Activated CD4-positive, alpha-beta T cell treated with anti-CD3 and anti-CD28 coated beads, Interleukin-2, amount 10 ng/mL, durations not matched to agents 24 days and 14 days (primary cell): Measurements from ENCODE around the gene TNFAIP2. TPM values are rescaled to one million over a fixed set of nuclear protein-coding genes. Genes with fewer than 3 reads are reported as not detected.
"Not testable (repeated sequence)": the region's sequence is repeated elsewhere in the genome, so short reads cannot be mapped to it uniquely, and the experiment has no call there.

Experiments
- DNase-seq: peaks from one replicate; pipeline ENCODE4 v3.0.0; 2022
- H3K27ac Mint-ChIP-seq: one replicate; pipeline ENCODE4 v1.8.0; 2022; ENCODE audit warnings: mild to moderate bottlenecking, mixed read lengths
- H3K27me3 Mint-ChIP-seq: one replicate; pipeline ENCODE4 v1.8.0; 2022; ENCODE audit warnings: mixed read lengths
- H3K36me3 Mint-ChIP-seq: one replicate; pipeline ENCODE4 v1.8.0; 2022; ENCODE audit warnings: low read depth, mild to moderate bottlenecking, mixed read lengths
- H3K4me1 Mint-ChIP-seq: one replicate; pipeline ENCODE4 v1.8.0; 2021; ENCODE audit warnings: mixed read lengths
- H3K4me3 Mint-ChIP-seq: one replicate; pipeline ENCODE4 v1.8.0; 2022; ENCODE audit warnings: mild to moderate bottlenecking, moderate library complexity, mixed read lengths
- H3K9me3 Mint-ChIP-seq: one replicate; pipeline ENCODE4 v1.8.0; 2021; ENCODE audit warnings: mixed read lengths
- intact Hi-C: fragments of 100-400 bp; cut with micrococcal nuclease; formaldehyde crosslinking; loops from one replicate; pipeline ENCODE4 v1.15.1; 2023
- total RNA-seq: library from RNA; stranded (reverse); gene quantifications from 2 replicates; pipeline ENCODE4 v1.2.3, GENCODE V29; 2022

TNFAIP2 gene
- total RNA-seq, 1 donor from 2014 or later = 0.37 TPM

GRCh38 chr14:103149351-103150237 is 26.3 kb downstream of the TNFAIP2 start:
- H3K27ac Mint-ChIP-seq = no peak overlapping the region
- H3K9me3 Mint-ChIP-seq = no peaks in the 10 kb centered on the region
- no peaks in the 10 kb centered on the region for H3K36me3 Mint-ChIP-seq
- H3K27me3 Mint-ChIP-seq = no peaks in the 10 kb centered on the region
- intact Hi-C loops = no loop called here
- no peak for DNase-seq
- H3K4me1 Mint-ChIP-seq = no peaks in the 10 kb centered on the region
- no peak overlapping the region for H3K4me3 Mint-ChIP-seq

- intact Hi-C loops = no loop called here
- no peak for DNase-seq
- Mint-ChIP-seq H3K27me3 (no peaks in the 10 kb centered on the region), H3K27ac (no peak overlapping the region), H3K36me3 (no peaks in the 10 kb centered on the region), H3K4me1 (no peaks in the 10 kb centered on the region), H3K4me3 (no peak overlapping the region), H3K9me3 (no peaks in the 10 kb centered on the region)
Measured at GRCh38 chr14:103151270-103151945, 28.1 kb downstream of the TNFAIP2 start.

DNA sequence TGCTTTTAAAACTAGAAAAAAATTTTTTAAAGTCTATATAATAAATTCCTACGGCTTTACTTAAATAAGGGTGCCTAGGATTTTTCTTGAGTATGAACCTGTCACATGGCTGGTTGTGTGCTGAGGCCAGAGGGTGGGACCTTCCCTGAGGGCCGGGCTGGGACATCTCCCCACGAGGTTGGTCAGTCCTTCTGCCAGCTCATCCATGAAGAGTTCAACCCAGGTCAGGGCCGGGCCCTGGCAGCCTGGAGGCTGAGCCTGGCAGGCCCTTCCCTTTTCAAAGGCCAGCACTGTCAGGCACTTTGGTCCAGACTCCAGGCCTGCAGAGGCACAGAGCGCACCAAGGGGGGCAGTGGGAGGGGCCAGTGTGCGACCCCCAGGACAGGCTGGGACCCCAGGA is 31.7 kb downstream of the TNFAIP2 start:
- Mint-ChIP-seq H3K27me3 (no peaks in the 10 kb centered on the region), H3K4me3 (no peak overlapping the region), H3K9me3 (no peaks in the 10 kb centered on the region), H3K27ac (no peak overlapping the region), H3K36me3 (no peaks in the 10 kb centered on the region), H3K4me1 (no peaks in the 10 kb centered on the region)
- no peak for DNase-seq
- intact Hi-C loops = no loop called here

DNA sequence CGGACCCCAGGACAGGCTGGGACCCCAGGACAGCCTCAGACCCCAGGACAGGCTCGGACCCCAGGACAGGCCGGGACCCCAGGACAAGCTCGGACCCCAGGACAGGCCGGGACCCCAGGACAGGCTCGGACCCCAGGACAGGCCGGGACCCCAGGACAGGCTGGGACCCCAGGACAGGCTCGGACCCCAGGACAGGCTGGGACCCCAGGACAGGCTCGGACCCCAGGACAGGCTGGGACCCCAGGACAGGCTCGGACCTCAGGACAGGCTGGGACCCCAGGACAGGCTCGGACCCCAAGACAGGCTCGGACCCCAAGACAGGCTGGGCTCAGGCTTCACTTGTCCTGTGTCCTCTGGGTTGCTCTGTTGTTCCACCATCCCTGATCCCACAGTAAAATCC is 32.2 kb downstream of the TNFAIP2 start:
- H3K27me3 Mint-ChIP-seq, H3K9me3 Mint-ChIP-seq, H3K4me3 Mint-ChIP-seq, H3K36me3 Mint-ChIP-seq, H3K4me1 Mint-ChIP-seq, DNase-seq, intact Hi-C loops, H3K27ac Mint-ChIP-seq: not testable (repeated sequence)

DNA sequence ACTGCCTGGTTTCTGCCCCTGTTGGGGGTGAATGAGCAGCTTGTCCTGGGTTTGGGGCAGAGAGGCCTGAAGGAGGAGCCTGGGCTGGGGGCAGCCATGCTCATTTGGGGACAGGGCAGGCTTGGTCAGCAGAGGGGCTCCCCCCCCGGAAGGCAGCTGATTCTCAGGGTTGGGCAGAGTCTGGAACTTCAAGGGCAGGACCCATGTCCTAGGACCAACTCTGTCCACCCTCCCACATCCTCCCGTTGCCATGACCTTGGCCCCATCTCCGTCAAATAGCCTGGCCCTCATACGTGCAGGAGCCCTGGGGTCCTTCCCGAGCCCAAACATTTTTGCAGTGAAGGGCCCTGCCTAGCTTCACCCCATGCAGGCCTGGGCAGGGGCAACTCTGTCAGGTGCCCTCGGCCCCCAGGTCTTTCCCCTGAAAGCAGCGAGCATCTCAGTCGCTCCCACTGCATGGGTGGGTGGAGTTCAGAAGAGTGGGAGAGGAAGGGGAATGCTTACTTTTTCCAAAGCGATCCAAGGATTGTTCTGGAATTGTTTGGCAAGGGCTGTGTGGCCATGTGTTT is 32.6 kb downstream of the TNFAIP2 start:
- intact Hi-C loops = no loop called here
- Mint-ChIP-seq H3K27ac (no peak overlapping the region), H3K27me3 (no peaks in the 10 kb centered on the region), H3K4me3 (no peak overlapping the region), H3K4me1 (no peaks in the 10 kb centered on the region), H3K36me3 (no peaks in the 10 kb centered on the region), H3K9me3 (no peaks in the 10 kb centered on the region)
- DNase-seq = no peak

- Mint-ChIP-seq H3K9me3 (no peaks in the 10 kb centered on the region), H3K27ac (no peak overlapping the region), H3K4me3 (no peak overlapping the region), H3K4me1 (no peaks in the 10 kb centered on the region), H3K36me3 (no peaks in the 10 kb centered on the region), H3K27me3 (no peaks in the 10 kb centered on the region)
- intact Hi-C loops = no loop called here
- no peak for DNase-seq
Measured at GRCh38 chr14:103156651-103157378, 33.6 kb downstream of the TNFAIP2 start.

GRCh38 chr14:103157969-103158368 is 34.7 kb downstream of the TNFAIP2 start:
- Mint-ChIP-seq H3K36me3 (no peaks in the 10 kb centered on the region), H3K4me1 (no peaks in the 10 kb centered on the region), H3K4me3 (no peak overlapping the region), H3K27me3 (peaks cover 1% of the 10 kb centered on the region), H3K9me3 (no peaks in the 10 kb centered on the region), H3K27ac (no peak overlapping the region)
- DNase-seq = no peak
- intact Hi-C loops = no loop called here

DNA sequence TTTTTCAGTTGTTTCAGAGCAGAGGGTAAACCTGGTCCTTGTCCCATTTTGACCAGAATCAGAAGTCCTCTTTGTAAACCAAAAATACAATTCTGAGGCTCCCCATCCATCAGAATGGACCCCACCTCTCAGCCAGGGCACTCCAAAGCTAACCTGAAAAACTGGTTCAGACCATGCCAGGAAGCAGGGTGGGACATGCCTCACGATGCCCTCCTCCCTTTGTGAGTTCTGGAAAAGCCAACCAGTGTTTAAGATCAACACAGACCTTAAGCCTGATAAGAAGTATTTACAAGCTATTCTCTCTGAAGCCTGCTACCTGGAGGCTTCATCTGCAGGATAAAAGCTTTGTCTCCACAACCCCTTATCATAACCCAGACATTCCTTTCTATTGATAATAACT is 35.4 kb downstream of the TNFAIP2 start:
- intact Hi-C loops = no loop called here
- DNase-seq = no peak
- H3K27ac Mint-ChIP-seq = no peak overlapping the region
- H3K4me1 Mint-ChIP-seq = no peaks in the 10 kb centered on the region
- no peaks in the 10 kb centered on the region for H3K36me3 Mint-ChIP-seq
- H3K9me3 Mint-ChIP-seq = no peaks in the 10 kb centered on the region
- H3K27me3 Mint-ChIP-seq = peaks cover 1% of the 10 kb centered on the region
- H3K4me3 Mint-ChIP-seq = no peak overlapping the region

DNA sequence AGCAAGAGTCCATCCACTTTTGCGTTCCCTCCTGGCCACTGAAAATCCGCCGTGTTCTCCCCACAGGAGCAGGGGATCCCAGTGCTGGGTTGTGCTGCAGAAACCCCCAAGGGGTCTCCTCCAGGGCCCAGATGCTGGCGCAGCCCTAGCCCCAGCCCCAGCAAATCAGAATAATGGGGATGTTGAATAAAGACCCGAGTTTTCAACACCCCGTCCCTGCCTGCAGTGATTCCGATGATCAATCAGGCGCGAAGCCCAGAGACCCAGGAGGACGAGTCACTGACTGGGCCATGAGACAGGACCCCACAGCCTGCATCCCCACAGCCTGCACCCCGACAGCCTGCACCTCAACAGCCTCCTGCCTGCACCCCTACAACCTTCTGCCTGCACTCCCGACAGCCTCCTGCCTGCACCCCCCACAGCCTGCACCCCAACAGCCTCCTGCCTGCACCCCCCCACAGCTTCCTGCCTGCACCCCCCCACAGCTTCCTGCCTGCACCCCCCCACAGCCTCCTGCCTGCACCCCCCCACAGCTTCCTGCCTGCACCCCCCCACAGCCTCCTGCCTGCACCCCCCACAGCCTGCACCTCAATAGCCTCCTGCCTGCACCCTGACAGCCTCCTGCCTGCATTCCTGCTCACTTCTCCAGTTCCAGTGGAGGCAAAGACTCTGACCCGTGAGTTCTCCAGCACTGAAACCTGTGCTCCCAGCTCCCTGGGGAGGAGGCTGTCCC is 37.2 kb downstream of the TNFAIP2 start:
- Mint-ChIP-seq H3K27ac (no peak overlapping the region), H3K9me3 (no peaks in the 10 kb centered on the region), H3K4me1 (no peaks in the 10 kb centered on the region), H3K4me3 (no peak overlapping the region), H3K27me3 (peaks cover 3% of the 10 kb centered on the region), H3K36me3 (no peaks in the 10 kb centered on the region)
- DNase-seq = no peak
- intact Hi-C loops = no loop called here

GRCh38 chr14:103161054-103161397 is 37.8 kb downstream of the TNFAIP2 start:
- H3K27ac Mint-ChIP-seq = no peak overlapping the region

DNA sequence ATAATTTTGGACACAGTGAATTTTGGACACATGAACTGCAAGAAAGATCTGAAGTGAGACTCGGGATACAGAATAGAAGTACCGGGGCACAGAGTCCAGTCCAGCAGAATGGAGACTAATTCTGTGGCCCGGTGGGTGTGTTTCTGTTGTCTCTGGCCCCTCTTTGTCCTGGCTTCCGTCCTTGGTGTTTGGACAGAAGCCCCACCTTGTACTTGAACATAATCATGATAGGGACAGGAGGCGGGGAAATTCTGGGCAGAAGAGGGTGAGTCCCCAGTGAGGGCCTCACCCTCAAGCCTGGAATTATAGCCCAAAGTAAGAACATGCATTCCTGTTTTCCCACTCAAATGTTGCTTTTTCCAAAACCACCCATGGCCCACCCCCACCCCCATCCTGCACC is 39.9 kb downstream of the TNFAIP2 start:
- Mint-ChIP-seq H3K36me3 (no peaks in the 10 kb centered on the region), H3K27ac (no peak overlapping the region), H3K27me3 (peaks cover 4% of the 10 kb centered on the region), H3K9me3 (no peaks in the 10 kb centered on the region), H3K4me1 (no peaks in the 10 kb centered on the region), H3K4me3 (no peak overlapping the region)
- intact Hi-C loops = no loop called here
- DNase-seq = no peak

More at GRCh38 chr14:103161054-103161397, 37.8 kb downstream of the TNFAIP2 start:
- intact Hi-C loops = no loop called here
- H3K4me1 Mint-ChIP-seq = no peaks in the 10 kb centered on the region
- H3K4me3 Mint-ChIP-seq = no peak overlapping the region
- H3K9me3 Mint-ChIP-seq = no peaks in the 10 kb centered on the region
- H3K36me3 Mint-ChIP-seq = no peaks in the 10 kb centered on the region
- peaks cover 3% of the 10 kb centered on the region for H3K27me3 Mint-ChIP-seq
- no peak for DNase-seq

DNA sequence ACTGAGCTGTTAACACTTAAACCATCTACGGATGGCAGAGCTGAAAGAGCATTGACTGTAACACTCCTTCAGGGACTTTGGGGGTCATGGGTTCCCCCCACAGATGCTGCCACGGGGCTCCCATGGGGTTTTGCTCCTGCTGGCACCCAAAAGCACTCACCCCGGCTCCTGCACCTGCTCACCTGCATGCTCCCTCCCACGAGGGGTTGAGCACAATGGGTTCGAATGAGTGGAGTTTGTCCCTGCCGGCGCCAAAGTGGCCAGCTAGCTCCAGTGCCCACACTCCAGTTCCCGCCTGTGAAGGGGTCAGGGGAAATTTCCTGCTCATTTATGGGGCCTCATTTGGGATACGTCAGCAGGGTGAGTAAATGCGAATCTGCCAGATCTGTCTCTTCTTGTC is 40.7 kb downstream of the TNFAIP2 start:
- H3K27me3 Mint-ChIP-seq = peaks cover 4% of the 10 kb centered on the region
- no peak overlapping the region for H3K27ac Mint-ChIP-seq
- H3K4me3 Mint-ChIP-seq = no peak overlapping the region
- no peaks in the 10 kb centered on the region for H3K36me3 Mint-ChIP-seq
- intact Hi-C loops = no loop called here
- no peaks in the 10 kb centered on the region for H3K9me3 Mint-ChIP-seq
- DNase-seq = no peak
- no peaks in the 10 kb centered on the region for H3K4me1 Mint-ChIP-seq

GRCh38 chr14:103164779-103165178 is 41.5 kb downstream of the TNFAIP2 start:
- intact Hi-C loops = no loop called here
- Mint-ChIP-seq H3K4me1 (no peaks in the 10 kb centered on the region), H3K4me3 (no peak overlapping the region), H3K36me3 (no peaks in the 10 kb centered on the region), H3K9me3 (no peaks in the 10 kb centered on the region), H3K27me3 (peaks cover 4% of the 10 kb centered on the region), H3K27ac (no peak overlapping the region)
- no peak for DNase-seq
